Loucy (cell line): ENCODE data around the gene CCDC150.

ENCODE experiments used
- H2AFZ ChIP-seq: fragments of 200-600 bp; sonication (generic); 2 replicates; pipeline ENCODE4 v1.6.0; 2016; ENCODE audit warnings: antibody characterized with exemption, mild to moderate bottlenecking, low read length, moderate library complexity
- H3F3A ChIP-seq: fragments of 200-600 bp; 2 replicates; pipeline ENCODE4 v1.6.0; 2016; ENCODE audit warnings: antibody characterized with exemption, low read depth, mild to moderate bottlenecking
- H3K27me3 ChIP-seq: fragments of 200-600 bp; sonication (generic); 2 replicates; pipeline ENCODE4 v1.6.1; 2014; ENCODE audit warnings: low read length, mild to moderate bottlenecking; ENCODE audit not compliant: insufficient read depth, poor library complexity, severe bottlenecking
- H3K36me3 ChIP-seq: fragments of 200-600 bp; sonication (generic); 2 replicates; pipeline ENCODE4 v1.6.1; 2016; ENCODE audit warnings: low read length; ENCODE audit not compliant: insufficient read depth
- H3K4me1 ChIP-seq: fragments of 200-600 bp; sonication (generic); 2 replicates; pipeline ENCODE4 v1.5.1; 2014; ENCODE audit warnings: low read length, mild to moderate bottlenecking; ENCODE audit not compliant: insufficient read depth, poor library complexity, severe bottlenecking
- H3K4me2 ChIP-seq: fragments of 200-600 bp; sonication (generic); 2 replicates; pipeline ENCODE4 v1.6.0; 2014; ENCODE audit warnings: antibody characterized with exemption, low read length, low read depth, mild to moderate bottlenecking; ENCODE audit not compliant: poor library complexity, severe bottlenecking
- H3K4me3 ChIP-seq: fragments of 200-600 bp; sonication (generic); 2 replicates; pipeline ENCODE4 v1.5.1; 2014; ENCODE audit warnings: low read length, mild to moderate bottlenecking, mixed read lengths; ENCODE audit not compliant: poor library complexity, severe bottlenecking
- H3K79me2 ChIP-seq: fragments of 200-600 bp; sonication (generic); 2 replicates; pipeline ENCODE4 v1.6.1; 2014; ENCODE audit warnings: low read length; ENCODE audit not compliant: insufficient read depth
- H3K9ac ChIP-seq: fragments of 200-600 bp; sonication (generic); 2 replicates; pipeline ENCODE4 v1.6.0; 2014; ENCODE audit warnings: mild to moderate bottlenecking, low read depth, low read length, moderate library complexity; ENCODE audit not compliant: poor library complexity, severe bottlenecking
- H3K9me2 ChIP-seq: fragments of 200-600 bp; sonication (generic); replicated peaks from 2 replicates; pipeline ENCODE4 v1.6.1; 2016; ENCODE audit warnings: low read depth, low read length, mixed read lengths
- H3K9me3 ChIP-seq: fragments of 200-600 bp; sonication (generic); 2 replicates; pipeline ENCODE4 v1.6.1; 2014; ENCODE audit warnings: mild to moderate bottlenecking, antibody characterized with exemption, low read length, low read depth; ENCODE audit not compliant: insufficient read depth
- H4K20me1 ChIP-seq: fragments of 200-600 bp; sonication (generic); 2 replicates; pipeline ENCODE4 v1.6.0; 2014; ENCODE audit warnings: antibody characterized with exemption, low read length, mild to moderate bottlenecking; ENCODE audit not compliant: insufficient read depth, poor library complexity, severe bottlenecking
- CTCF ChIP-seq: fragments of 200-600 bp; sonication (generic); conservative IDR thresholded peaks from 2 replicates; pipeline ENCODE4 v1.5.1; 2014; ENCODE audit warnings: mild to moderate bottlenecking, antibody characterized with exemption, low read length
- EZH2phosphoT487 ChIP-seq: fragments of 200-600 bp; IDR thresholded peaks from 2 replicates; pipeline ENCODE4 v1.6.1; 2018; ENCODE audit warnings: antibody characterized with exemption, mild to moderate bottlenecking, moderate library complexity, borderline replicate concordance

CCDC150 gene

GRCh38 chr2:196723571-196723970 is 84.1 kb downstream of the CCDC150 start:
- Histone ChIP-seq H3K4me2 (no peak overlapping the region), H3K9me2 (no peaks in the 10 kb centered on the region), H2AFZ (no peak overlapping the region), H3K79me2 (no peaks in the 10 kb centered on the region), H4K20me1 (no peaks in the 10 kb centered on the region), H3K4me3 (no peak overlapping the region), H3K4me1 (peaks cover 8% of the 10 kb centered on the region), H3K9ac (no peak overlapping the region), H3F3A (no peaks in the 10 kb centered on the region), H3K36me3 (peaks cover 45% of the 10 kb centered on the region), H3K27me3 (no peaks in the 10 kb centered on the region), H3K9me3 (no peaks in the 10 kb centered on the region)
- no peak for TF ChIP-seq EZH2phosphoT487
- TF ChIP-seq CTCF, result no peak

GRCh38 chr2:196725218-196725617 is 85.7 kb downstream of the CCDC150 start:
- Histone ChIP-seq H3K27me3 (no peaks in the 10 kb centered on the region), H3K9ac (no peak overlapping the region), H3K4me1 (no peaks in the 10 kb centered on the region), H3K9me3 (no peaks in the 10 kb centered on the region), H3F3A (no peaks in the 10 kb centered on the region), H3K4me3 (no peak overlapping the region), H3K9me2 (no peaks in the 10 kb centered on the region), H2AFZ (no peak overlapping the region), H3K36me3 (peaks cover 49% of the 10 kb centered on the region), H3K79me2 (no peaks in the 10 kb centered on the region), H3K4me2 (no peak overlapping the region), H4K20me1 (no peaks in the 10 kb centered on the region)
- TF ChIP-seq CTCF, result no peak
- no peak for TF ChIP-seq EZH2phosphoT487

GRCh38 chr2:196725882-196726281 is 86.4 kb downstream of the CCDC150 start:
- Histone ChIP-seq H4K20me1 (no peaks in the 10 kb centered on the region), H3K4me3 (no peak overlapping the region), H3F3A (no peaks in the 10 kb centered on the region), H3K36me3 (peaks cover 49% of the 10 kb centered on the region), H3K9me2 (no peaks in the 10 kb centered on the region), H3K4me2 (no peak overlapping the region), H3K4me1 (no peaks in the 10 kb centered on the region), H3K79me2 (no peaks in the 10 kb centered on the region), H2AFZ (no peak overlapping the region), H3K27me3 (no peaks in the 10 kb centered on the region), H3K9ac (no peak overlapping the region), H3K9me3 (no peaks in the 10 kb centered on the region)
- TF ChIP-seq EZH2phosphoT487 (no peak), CTCF (no peak)
